Measurements from ENCODE around the gene SHFL. TPM values are rescaled to one million over a fixed set of nuclear protein-coding genes. Genes with fewer than 3 reads are reported as not detected.

Gene SHFL
- total RNA-seq, 1 experiment from 2014 or later: 21.9 TPM

DNA sequence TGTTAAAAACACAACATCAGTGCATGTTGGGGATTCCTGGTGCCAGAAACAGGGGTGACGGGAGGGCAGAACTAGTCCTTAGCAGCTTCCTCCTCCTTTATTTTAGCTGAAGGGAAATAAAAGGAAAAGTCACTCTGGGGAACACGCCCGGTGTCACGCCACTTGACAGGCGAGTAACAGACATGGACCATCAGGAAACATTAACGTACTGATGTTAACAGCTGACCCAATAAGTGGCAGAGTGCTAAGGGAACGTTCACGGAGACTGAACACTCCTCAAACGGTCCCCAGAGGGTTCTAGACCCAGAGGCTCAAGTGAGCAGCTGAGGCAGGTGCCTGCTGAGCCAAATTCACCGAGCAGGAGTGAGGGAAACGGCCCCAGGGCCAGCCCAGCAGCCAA lies 47.5 kb downstream of the SHFL start:
- DNase-seq (ENCODE audit: low read depth): no peak

DNA sequence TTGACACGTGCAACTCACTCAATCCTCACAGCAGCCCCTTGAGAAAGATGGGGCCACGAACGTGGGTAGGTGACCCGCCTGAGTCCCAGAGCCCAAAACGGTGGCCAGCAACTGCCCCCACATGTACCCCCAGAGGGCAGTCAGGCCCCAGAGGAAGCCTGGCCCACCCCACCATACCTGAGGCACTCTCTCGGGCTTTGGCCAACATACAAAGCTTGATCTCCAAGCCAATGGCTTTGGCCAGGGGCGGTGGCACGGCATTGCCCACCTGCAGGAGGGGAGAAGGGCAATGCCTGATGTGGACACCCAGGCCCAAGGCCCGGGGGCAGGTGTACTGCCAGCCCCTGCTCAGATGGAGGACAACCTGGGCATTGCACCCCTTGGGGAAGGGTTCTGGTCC lies 47.9 kb downstream of the SHFL start:
- no peak for DNase-seq (ENCODE audit: low read depth)

DNA sequence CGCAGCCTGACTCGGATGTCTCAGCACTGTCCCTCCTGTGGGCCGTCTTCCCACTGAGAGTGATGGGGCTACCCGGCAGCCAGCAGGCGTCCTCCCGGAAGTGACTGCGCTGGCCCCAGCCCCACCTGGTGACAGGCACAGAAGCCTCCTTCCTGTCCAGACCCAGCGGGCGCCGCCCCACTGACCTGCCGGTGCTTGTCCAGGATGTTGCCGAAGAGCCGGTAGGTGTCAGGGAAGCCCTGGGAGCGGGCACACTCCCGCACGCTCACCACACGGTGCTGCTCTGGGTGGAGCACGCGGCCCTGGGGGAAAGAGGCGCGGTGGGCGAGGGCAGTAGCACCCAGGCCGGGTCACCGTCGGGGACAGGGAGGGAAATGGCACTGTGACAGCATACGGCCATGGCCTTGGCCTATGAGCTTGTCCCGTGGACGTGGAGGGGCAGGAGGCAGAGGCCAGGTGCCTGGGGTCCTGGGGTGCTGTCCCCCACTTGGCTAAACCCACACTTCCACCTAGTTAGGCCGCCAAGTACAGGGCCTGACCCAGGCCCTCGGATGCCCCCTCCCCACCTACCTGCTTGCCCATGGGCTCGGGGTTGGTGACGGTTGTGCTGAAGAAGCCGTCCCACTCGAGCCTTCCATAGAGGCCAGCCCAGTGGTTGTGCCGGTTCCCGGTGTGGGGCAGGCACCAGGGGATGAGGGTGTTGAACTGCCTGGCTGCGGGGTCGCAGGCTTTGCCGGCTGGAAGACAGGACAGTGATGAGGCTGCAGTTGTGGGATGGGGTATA lies 49.6 kb downstream of the SHFL start:
- no peak for DNase-seq (ENCODE audit: low read depth)

DNA sequence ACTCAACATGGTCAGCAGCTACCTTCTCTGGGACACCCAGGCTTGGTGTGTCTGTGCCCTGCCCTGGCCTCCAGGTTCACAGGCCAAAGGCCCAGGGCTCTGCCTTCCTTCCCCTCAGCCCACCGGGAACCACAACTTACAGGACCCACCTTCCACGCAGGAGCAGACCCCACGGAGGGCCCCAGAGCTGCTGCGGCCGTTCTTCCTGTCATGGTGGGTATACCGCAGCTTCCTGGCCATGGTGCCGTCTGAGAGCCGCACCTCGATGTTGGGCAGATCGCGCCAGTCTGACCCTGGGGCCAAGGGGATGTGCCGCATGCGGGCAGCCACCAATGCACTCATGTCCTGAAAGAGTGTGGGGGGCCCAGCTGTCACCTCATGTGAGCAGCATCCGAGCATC lies 50.8 kb downstream of the SHFL start:
- no peak for DNase-seq (ENCODE audit: low read depth)

DNA sequence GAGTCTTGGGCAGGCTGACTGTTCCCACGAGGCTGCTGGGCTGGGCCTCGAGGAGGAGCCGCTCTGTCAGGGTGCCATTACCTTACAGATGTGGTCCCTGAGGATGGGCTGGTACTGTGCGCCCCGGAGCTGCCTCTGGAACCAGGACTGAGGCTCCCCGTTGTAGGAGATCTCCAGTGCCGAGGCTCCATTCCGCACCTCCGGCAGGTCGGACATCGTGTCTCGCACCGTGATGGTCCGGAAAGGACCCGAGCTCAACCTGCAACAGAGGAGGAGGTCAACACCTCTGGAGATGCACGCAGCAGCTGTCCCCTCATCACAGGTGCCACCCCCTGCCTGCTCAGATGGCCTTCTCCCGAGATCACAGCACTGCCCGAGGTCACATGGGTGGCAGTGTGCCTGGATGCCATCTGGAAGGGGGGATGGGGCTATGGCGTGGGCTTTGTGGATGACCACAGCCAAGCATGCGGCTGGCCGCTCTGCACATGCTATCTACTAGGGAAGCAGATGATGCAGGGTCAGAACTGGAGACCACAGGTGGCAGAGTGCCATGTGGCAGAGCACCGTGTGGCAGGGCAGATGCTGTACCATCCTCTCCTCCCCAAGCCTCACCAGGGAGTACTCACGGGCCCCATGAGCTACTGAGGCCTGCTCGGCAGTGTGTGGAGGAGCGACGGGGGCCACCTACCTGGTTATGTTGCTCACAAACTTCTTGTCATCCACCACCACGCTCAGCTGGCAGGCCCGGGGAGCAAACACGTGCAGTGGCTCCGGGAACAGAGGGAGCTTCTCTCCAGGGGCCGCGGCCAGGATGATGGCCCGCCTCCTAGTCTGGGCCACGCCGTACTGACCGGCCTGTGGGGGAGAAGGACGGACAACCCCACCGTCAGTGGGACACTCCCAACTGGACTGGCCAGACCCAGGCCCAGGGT lies 51.9 kb downstream of the SHFL start:
- peak; percentile 66 for DNase-seq (ENCODE audit: low read depth)

DNA sequence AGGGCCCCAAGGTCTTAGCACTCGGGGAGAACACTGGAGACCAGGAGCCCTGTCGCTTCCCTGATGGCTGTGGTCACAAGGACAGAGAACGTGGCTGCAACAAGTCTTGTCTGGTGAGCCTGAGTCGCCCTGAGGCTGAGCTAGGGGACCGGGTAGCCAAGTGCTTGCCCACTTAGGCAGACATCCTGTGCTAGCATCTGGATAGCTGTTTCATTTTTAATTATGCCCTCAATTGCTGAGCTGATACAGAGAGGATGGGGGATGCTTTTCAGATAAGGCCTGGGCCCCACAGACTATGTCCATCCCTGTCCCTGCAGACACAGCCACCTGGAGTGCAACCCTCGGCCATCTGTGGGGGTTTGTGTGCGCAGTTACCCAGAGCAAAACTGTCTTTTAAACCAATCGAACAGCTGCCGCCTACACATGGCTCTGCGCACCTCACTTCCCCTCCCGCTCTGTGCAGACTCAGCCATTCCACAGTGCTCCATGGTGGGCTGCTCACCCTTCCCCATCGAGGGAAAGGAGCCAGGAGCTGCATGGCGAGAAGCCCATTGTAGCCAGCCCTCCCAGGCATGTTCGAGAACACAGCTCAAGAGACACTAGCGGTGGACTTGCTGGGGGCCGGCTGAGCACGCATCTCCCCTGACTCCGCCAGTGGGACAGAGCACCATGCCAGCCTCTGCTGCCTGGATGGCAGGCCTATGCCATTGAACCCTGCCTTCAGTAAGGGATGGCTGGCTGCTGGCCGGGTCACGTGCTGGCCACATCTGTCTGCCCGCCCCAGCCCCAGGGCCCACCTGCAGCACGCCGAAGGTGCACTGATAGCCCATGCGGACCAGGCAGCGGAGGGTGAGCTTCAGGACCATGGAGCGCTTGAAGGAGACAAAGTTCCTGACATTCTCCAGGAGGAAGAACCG lies 53.0 kb downstream of the SHFL start:
- DNase-seq (ENCODE audit: low read depth): no peak

DNA sequence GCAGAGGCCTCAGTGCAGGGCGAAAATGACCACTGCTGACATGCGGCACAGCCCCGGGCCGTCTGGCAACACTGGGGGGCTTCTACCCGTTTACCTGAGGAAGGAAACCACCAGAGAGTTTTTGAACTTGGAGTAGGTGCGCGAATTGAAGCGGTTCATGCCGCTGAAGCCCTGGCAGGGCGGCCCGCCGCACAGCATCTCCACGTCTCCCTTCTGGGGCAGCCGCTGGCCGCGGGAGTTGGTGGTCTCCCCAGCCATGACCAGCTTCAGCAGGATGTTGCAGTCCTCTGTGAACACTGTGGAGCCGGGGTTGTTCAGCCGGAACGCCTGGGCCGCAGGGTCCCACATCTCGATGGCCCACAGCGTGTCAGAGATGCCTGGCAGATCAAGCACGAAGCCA lies 53.8 kb downstream of the SHFL start:
- no peak for DNase-seq (ENCODE audit: low read depth)

DNA sequence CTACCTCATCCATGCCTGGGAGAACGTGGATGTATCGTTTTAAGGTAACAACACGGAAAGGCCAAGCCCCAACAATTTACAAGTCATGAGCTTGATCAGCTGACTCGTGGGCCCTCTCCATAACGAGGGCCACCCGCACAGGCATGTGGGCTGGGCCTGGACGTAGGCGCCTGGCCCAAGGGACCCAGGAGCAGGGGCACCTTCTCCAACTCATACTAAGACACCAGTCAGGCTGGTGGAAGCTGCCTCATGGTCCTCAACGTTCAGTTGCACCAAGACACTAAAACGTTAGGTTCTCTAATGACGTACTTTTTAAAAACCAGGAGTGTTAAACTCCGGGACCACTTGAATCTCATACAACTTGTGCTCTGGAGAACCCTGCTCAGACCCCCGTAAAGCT lies 55.4 kb downstream of the SHFL start:
- DNase-seq (ENCODE audit: low read depth): no peak

DNA sequence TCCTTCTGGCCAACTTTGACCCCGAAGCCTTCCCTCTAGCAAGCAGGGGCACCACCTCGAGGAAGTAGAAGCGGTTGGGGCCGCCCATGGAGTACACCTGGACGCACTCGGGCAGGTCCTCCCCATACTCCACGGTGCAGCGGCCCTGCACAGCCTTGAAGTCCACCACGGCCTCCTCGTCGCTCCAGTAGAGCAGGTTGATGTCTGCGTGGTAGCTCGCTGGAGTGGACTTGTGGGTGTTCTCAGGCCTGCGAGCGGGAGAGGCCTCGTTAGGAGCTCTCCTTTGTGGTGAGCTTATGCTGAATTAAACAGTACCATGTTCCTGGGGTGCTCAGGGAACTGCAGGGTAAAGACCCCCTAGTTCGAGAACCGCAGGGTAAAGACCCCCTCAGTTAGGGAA lies 55.9 kb downstream of the SHFL start:
- no peak for DNase-seq (ENCODE audit: low read depth)

Other genes starting within 250 kb of the SHFL start
- gene OLFM2, start 149.8 kb upstream of the SHFL start, total RNA-seq (2014; rRNA removed; shearing (Covaris generic)): 0.49 and 1.4 TPM in 2 replicates
- gene COL5A3, start 75.8 kb upstream of the SHFL start, total RNA-seq (2014; rRNA removed; shearing (Covaris generic)): 3.0 and 4.8 TPM in 2 replicates
- 0.12 TPM in 1 of 2 replicates, not detected in the other for gene RDH8, start 72.8 kb upstream of the SHFL start, total RNA-seq (2014; rRNA removed; shearing (Covaris generic))
- gene ANGPTL6, start 16.4 kb downstream of the SHFL start, total RNA-seq (2014; rRNA removed; shearing (Covaris generic)): 0.98 TPM in 1 of 2 replicates, not detected in the other
- 17.8 and 19.3 TPM in 2 replicates for gene PPAN, start 20.0 kb downstream of the SHFL start, total RNA-seq (2014; rRNA removed; shearing (Covaris generic))
- gene P2RY11, start 25.4 kb downstream of the SHFL start, total RNA-seq (2014; rRNA removed; shearing (Covaris generic)): 1.1 and 1.2 TPM in 2 replicates
- 264 and 284 TPM in 2 replicates for gene EIF3G, start 33.6 kb downstream of the SHFL start, total RNA-seq (2014; rRNA removed; shearing (Covaris generic))
- gene DNMT1, start 108.6 kb downstream of the SHFL start, total RNA-seq (2014; rRNA removed; shearing (Covaris generic)): 100 and 108 TPM in 2 replicates
- gene S1PR2, start 145.0 kb downstream of the SHFL start, total RNA-seq (2014; rRNA removed; shearing (Covaris generic)): 4.7 and 4.9 TPM in 2 replicates
- 57.6 and 71.7 TPM in 2 replicates for gene MRPL4, start 165.9 kb downstream of the SHFL start, total RNA-seq (2014; rRNA removed; shearing (Covaris generic))
- 75.1 and 81.1 TPM in 2 replicates for gene ICAM1, start 184.8 kb downstream of the SHFL start, total RNA-seq (2014; rRNA removed; shearing (Covaris generic))
- gene ICAM4, start 200.6 kb downstream of the SHFL start, total RNA-seq (2014; rRNA removed; shearing (Covaris generic)): 0.24 and 0.39 TPM in 2 replicates
- gene ICAM5, start 203.6 kb downstream of the SHFL start, total RNA-seq (2014; rRNA removed; shearing (Covaris generic)): 12.0 and 15.8 TPM in 2 replicates
- 0.88 and 1.2 TPM in 2 replicates for gene ZGLP1, start 223.5 kb downstream of the SHFL start, total RNA-seq (2014; rRNA removed; shearing (Covaris generic))
- 33.0 and 50.1 TPM in 2 replicates for gene FDX2, start 229.7 kb downstream of the SHFL start, total RNA-seq (2014; rRNA removed; shearing (Covaris generic))
- 9.0 and 11.8 TPM in 2 replicates for gene RAVER1, start 247.2 kb downstream of the SHFL start, total RNA-seq (2014; rRNA removed; shearing (Covaris generic))